GM18520 (cell line): Measurements from ENCODE around the gene SMIM31.

ENCODE experiments used
- ATAC-seq: cut with Tn5 transposase; IDR thresholded peaks from one replicate; pipeline ENCODE4 v1.9.1; 2021; ENCODE audit not compliant: unreplicated experiment

Gene SMIM31

GRCh38 chr4:164753873-164754488, at the start of gene SMIM31:
TSS of gene SMIM31 (plus strand) at chr4:164754131. CDS start at chr4:164770444, 16,313 bp downstream.
- ATAC-seq, result no peak

GRCh38 chr4:164706675-164707074, 47.3 kb upstream of the SMIM31 start:
- ATAC-seq, result no peak

GRCh38 chr4:164716901-164717300, 37.0 kb upstream of the SMIM31 start:
- peak; percentile 52 for ATAC-seq

GRCh38 chr4:164718827-164719226, 35.1 kb upstream of the SMIM31 start:
- no peak for ATAC-seq

- ATAC-seq, result no peak
Observed at GRCh38 chr4:164725066-164725465, 28.9 kb upstream of the SMIM31 start.

- no peak for ATAC-seq
Observed at GRCh38 chr4:164730705-164731393, 23.1 kb upstream of the SMIM31 start.

DNA sequence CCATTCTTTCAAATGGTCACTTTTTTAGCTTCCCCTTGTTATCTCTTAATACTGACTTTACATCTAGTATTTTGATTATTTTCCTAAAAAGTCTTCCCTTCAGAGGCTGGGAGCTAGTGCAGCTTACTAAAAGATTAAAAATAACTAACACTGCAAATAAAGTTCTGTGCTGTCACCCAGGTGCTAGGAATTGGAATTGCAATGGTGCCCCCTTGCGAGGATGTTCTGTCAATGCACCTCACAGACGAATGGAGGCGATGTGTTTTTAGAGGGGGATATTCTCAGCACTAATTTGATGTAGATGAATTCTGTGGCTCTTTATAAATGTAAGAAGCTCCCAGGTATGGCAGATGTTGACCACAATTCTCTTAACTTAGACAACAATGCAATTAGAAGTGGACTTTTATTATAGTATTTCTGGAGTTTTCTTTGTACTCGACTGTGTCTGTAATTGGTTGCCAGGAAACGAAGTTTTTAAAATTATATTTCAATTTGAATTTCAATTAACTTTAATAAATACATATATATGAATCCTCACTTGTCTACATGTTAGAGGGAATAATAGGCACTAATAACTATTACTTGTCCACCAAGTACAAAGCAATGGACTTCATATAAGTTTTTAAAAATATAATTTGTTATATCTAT, 22.0 kb upstream of the SMIM31 start:
- peak; percentile 49 for ATAC-seq

DNA sequence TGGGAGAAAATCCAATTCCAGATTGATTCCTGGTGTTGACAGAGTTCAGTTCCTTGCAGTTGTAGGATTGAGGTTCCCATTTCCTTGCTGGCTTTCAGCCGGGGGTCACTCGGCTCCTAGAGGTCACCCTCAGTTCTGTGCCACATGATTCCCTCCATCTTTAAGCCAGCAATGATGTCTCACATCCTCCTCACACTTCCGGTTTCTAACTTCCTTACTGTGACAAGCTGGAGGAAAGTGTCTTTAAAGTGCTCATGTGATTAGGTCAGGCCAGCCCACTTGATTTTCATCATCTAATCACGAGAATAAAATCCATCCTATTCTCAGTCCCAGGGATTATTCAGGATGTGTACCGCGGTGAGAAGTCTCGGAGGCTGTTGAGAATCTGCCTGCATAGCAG, 19.4 kb upstream of the SMIM31 start:
- no peak for ATAC-seq

- ATAC-seq, result no peak
Observed at GRCh38 chr4:164748375-164748774, 5.6 kb upstream of the SMIM31 start.

- ATAC-seq, result no peak
Observed at GRCh38 chr4:164755432-164755831, 1.5 kb downstream of the SMIM31 start.

DNA sequence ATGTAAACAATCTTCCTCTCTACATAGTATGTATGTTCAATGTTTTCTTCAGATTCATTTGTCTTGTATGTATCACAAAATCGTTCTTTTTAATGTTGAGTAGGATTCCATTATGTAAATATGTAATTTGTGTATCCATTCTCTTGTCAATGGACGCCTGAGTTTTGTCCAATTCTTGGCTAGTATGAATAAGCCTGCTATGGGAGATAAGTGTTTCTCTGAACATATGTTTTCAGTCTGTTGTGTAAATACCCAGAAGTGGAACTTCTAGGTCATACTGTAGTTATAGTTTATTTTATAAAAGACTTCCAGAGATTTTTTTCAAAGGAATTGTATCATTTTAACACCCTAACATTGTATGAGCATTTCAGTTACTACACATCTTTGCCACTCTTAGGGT, 2.8 kb downstream of the SMIM31 start:
- no peak for ATAC-seq

GRCh38 chr4:164761241-164761640, 7.3 kb downstream of the SMIM31 start:
- no peak for ATAC-seq

GRCh38 chr4:164761746-164762275, 7.9 kb downstream of the SMIM31 start:
- no peak for ATAC-seq

DNA sequence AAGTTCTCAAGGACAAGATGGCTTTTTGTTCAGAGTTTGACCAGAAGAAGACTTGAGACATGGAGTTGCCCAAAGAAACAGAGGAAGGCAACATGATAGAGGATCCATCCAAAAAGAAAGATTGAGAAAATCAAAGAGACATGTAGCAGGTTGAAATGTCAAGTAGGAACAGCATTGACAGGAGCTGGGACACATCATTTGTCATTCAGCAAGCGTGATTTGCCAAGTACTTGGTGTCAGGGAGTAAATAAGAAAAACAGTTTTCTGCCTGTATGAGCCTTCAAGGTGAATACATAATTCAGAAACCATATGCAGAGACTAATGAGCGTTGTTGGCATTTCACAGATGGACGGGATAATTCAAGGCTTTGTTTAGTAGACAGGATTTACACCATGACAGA, 11.2 kb downstream of the SMIM31 start:
- ATAC-seq, result no peak

GRCh38 chr4:164765833-164766232, 11.9 kb downstream of the SMIM31 start:
- ATAC-seq, result no peak

- ATAC-seq, result no peak
Observed at GRCh38 chr4:164768516-164768915, 14.6 kb downstream of the SMIM31 start.

DNA sequence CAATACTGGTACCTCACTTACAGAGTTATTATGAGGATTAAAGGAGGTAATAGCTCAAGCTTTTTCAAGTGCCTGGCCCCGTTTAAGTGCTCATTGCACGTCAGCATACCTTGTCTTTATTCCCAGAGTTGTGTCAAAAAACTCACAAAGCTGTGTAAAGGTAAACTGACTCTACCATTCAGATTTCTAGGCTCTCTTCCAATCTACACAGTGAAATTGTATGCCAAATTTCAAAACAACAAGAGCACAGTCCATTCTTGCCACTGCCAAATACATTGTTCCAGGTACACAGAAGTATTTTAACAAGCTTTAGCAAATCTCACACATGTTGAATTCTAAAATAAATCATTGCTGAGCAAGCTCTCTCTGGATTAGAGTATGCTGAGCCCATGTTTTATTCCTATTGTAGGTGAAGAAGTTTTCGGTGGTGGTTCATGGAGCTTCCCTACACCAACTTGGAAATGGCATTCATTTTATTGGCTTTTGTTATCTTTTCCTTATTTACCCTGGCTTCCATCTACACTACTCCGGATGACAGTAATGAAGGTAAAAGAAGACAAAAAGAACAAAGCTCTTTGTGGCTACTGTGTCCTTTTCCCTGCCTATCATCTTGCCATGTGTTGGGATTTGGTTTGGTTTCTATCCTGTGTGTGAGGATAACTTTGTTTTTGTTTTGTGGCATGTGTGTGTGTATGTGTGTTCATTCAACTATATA, 16.2 kb downstream of the SMIM31 start:
- ATAC-seq, result no peak

- no peak for ATAC-seq
Observed at GRCh38 chr4:164771088-164771487, 17.2 kb downstream of the SMIM31 start.

DNA sequence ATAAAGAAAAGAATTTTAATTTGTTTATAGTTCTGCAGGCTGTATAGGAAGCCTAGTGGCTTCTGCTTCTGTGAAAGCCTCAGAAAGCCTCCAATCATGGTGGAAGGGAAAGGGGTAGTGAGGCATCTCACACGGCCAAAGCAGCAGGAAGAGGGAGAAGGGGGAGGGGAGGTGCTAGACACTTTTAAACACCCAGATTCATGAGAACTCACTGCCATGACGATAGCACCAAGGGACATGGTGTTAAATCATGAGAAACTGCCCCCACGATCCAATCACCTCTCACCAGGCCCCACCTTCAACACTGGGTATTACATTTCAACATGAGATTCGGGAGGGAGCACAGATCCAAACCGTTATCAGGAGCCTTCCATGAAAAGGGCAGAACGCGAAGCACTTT, 18.1 kb downstream of the SMIM31 start:
- no peak for ATAC-seq

DNA sequence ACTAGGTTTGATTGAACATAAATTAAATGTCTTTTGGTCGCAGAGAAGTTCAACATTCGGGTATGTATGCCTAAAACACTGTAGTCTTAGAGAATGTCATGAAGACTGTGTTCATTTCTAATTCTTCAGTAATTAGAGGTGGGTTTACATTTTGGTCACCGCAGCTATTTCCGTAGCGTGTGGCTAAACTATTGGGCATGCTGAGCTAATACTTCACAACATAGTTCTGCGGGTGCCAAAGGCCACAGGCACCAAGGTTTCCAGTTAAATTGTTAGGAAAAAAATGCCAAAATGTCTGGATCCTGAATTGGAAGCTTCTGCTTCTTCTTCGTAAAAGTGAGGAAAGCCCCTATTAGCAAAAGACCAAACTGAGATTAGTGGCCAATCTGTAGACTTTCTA, 25.1 kb downstream of the SMIM31 start:
- no peak for ATAC-seq

GRCh38 chr4:164779811-164780216, 25.9 kb downstream of the SMIM31 start:
- peak; percentile 37 for ATAC-seq
